Spleen (tissue), 7 donors: ENCODE results near the gene ZMIZ1.

Experiments used
- POLR2A ChIP-seq, 3 donors: fragments of 450-650 bp; IDR thresholded peaks; one replicate each; pipeline ENCODE4 v1.5.1; 2017; ENCODE audit warnings: antibody characterized with exemption in 3 of 3, mild to moderate bottlenecking in 1 of 3
- POLR2AphosphoS5 ChIP-seq, 3 donors: sonication (generic); formaldehyde crosslinking; IDR thresholded peaks; one replicate each; pipeline ENCODE4 v1.5.1; 2017; ENCODE audit warnings: antibody characterized with exemption in 3 of 3
- TF ChIP-seq, protein P1 (sequence below), 11 experiments: fragments of 200-600 bp in 7 of 11; fragments of 450-650 bp in 4 of 11; sonication (generic) in 4 of 11; IDR thresholded peaks in 8 of 11; conservative IDR thresholded peaks in 3 of 11; 1 replicate in 7 of 11; 2 replicates in 4 of 11; pipeline versions ENCODE4 v1.4.0 to v1.8.0; 2016 to 2021; ENCODE audit warnings: antibody characterized with exemption in 11 of 11, inconsistent platforms in 4 of 11, mild to moderate bottlenecking in 1 of 11
- donor health status: DM: no; HTN: no; CAD: no; lungs with moderate emphysema.
- donor health status: DM: no; HTN: no; CAD: no.
- donor health status: DM: no; HTN: no; CAD: no.

GRCh38 chr10:79354615-79355014 lies 285.8 kb downstream of the ZMIZ1 start:
- TF ChIP-seq POLR2A (IDR thresholded peaks at IDR 0.05) (no peak), POLR2AphosphoS5 (IDR thresholded peaks at IDR 0.05) (no peak)
- TF ChIP-seq, protein P1, sequence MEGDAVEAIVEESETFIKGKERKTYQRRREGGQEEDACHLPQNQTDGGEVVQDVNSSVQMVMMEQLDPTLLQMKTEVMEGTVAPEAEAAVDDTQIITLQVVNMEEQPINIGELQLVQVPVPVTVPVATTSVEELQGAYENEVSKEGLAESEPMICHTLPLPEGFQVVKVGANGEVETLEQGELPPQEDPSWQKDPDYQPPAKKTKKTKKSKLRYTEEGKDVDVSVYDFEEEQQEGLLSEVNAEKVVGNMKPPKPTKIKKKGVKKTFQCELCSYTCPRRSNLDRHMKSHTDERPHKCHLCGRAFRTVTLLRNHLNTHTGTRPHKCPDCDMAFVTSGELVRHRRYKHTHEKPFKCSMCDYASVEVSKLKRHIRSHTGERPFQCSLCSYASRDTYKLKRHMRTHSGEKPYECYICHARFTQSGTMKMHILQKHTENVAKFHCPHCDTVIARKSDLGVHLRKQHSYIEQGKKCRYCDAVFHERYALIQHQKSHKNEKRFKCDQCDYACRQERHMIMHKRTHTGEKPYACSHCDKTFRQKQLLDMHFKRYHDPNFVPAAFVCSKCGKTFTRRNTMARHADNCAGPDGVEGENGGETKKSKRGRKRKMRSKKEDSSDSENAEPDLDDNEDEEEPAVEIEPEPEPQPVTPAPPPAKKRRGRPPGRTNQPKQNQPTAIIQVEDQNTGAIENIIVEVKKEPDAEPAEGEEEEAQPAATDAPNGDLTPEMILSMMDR (IDR thresholded peaks at IDR 0.05 in 8 of 11, conservative IDR thresholded peaks at IDR 0.05 in 3 of 11) = no peak
